Measurements from ENCODE around the gene GALNT9.

GALNT9 gene

GRCh38 chr12:132367852-132368251 lies 38.5 kb upstream of the GALNT9 start:
- no peak for TF ChIP-seq CTCF (IDR thresholded peaks at IDR 0.05; ENCODE audit: extremely low read depth, missing control alignments)
- DNase-seq (ENCODE audit: low spot score), result no peak

- no peak for DNase-seq (ENCODE audit: low spot score)
- no peak for TF ChIP-seq CTCF (IDR thresholded peaks at IDR 0.05; ENCODE audit: extremely low read depth, missing control alignments)
These were observed 37.9 kb upstream of the GALNT9 start for GRCh38 chr12:132367071-132367851.

- DNase-seq (ENCODE audit: low spot score), result no peak
- TF ChIP-seq CTCF (IDR thresholded peaks at IDR 0.05; ENCODE audit: extremely low read depth, missing control alignments), result no peak
These were observed 37.0 kb upstream of the GALNT9 start for GRCh38 chr12:132366341-132366861.

GRCh38 chr12:132365226-132365625 lies 35.8 kb upstream of the GALNT9 start:
- DNase-seq (ENCODE audit: low spot score), result no peak

GRCh38 chr12:132364348-132364902 lies 35.0 kb upstream of the GALNT9 start:
- no peak for DNase-seq (ENCODE audit: low spot score)
- TF ChIP-seq CTCF (IDR thresholded peaks at IDR 0.05; ENCODE audit: extremely low read depth, missing control alignments), result no peak

More at GRCh38 chr12:132365226-132365625, 35.8 kb upstream of the GALNT9 start:
- TF ChIP-seq CTCF (IDR thresholded peaks at IDR 0.05; ENCODE audit: extremely low read depth, missing control alignments), result no peak

GRCh38 chr12:132363661-132364347 lies 34.4 kb upstream of the GALNT9 start:
- no peak for DNase-seq (ENCODE audit: low spot score)
- TF ChIP-seq CTCF (IDR thresholded peaks at IDR 0.05; ENCODE audit: extremely low read depth, missing control alignments), result no peak

Measured in GM20000 (cell line).